ENCODE data around the gene LRPPRC.
A peak's percentile ranks its signal among the peaks of the same experiment; 100 is the strongest.

The LRPPRC gene

GRCh38 chr2:43977677-43978375 is 18.0 kb downstream of the LRPPRC start:
- no peak for ATAC-seq

DNA sequence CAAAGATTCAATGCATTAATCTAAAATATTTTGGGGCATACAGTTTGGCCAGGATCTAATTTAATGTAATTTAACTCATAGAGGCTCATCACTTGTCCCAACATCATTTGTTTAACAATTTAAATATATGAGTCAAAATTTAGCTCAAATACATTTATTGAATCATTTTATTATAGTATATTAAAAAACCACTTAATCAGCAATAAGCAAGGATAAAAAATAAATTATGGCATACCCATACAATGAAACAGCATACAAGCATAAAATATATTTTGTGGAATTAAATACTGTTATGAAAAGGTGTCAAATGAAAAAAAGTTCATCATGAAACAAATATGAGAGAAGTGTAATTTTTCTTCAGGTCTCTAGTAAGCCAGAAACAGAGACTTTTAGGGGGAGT is 34.9 kb downstream of the LRPPRC start:
- ATAC-seq, result no peak

GRCh38 chr2:43958397-43959275 is 37.2 kb downstream of the LRPPRC start:
- no peak for ATAC-seq

DNA sequence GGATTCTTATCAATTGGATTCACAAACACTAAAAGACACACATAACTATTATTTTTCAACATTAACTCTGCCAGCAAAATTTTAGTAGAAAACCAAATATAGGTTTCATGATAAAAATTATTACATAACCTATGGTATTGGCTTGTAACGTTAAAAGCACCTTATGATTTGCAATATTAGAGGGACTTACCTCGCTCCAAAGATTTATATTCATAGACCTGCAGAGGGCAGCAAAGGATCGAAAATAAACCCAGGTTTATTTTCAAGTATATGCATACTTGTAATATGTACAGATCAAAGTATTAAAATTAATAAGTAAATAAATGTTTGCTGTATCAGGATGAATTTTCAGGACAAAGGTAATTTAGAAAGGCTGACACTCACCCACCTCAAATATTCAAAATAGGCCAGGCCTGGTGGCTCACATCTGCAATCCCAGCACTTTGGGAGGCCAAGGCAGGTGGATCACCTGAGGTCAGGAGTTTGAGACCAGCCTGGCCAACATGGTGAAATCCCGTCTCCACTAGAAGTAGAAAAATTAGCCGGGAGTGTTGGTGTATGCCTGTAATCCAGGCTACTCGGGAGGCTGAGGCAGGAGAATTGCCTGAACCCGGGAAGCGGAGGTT is 45.3 kb downstream of the LRPPRC start:
- ATAC-seq, result no peak

- ATAC-seq, result no peak
Measured at GRCh38 chr2:43948370-43948769, 47.4 kb downstream of the LRPPRC start.

DNA sequence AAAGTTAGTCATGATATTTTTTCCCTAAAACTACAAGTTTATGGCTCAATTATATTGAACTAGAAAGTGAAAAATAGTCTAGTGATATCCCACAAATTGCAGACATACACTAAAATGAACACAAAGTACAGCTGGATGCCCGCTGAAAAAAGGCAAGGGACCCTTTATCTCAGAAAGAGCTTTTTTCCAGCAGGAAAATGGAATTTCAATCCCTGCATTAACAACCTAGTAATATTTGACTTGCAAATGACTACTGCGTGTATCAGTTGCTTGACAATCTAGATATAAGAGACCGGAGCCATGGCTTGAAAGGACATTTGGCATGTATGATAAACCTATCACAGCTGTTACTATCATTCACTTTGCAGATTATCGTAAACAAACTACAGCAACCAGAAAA is 49.1 kb downstream of the LRPPRC start:
- ATAC-seq, result no peak

DNA sequence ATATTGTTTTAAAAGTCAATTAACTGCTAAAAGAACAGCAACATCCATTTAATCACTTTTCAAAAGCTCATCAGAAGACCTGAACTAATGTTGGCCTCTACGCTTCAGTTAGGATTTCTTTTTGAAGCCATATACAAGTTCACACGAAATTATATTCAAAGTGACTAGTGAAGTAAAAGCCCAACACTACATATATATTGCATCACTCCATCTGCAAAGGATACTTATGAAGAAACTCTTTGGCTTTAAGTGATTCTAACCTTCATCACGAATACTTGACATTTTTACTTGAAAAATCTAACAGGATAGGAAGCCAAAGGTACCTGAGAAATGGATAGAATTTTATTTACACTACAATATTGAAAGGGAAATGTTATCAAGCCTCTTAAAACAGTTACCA is 50.4 kb downstream of the LRPPRC start:
- no peak for ATAC-seq

DNA sequence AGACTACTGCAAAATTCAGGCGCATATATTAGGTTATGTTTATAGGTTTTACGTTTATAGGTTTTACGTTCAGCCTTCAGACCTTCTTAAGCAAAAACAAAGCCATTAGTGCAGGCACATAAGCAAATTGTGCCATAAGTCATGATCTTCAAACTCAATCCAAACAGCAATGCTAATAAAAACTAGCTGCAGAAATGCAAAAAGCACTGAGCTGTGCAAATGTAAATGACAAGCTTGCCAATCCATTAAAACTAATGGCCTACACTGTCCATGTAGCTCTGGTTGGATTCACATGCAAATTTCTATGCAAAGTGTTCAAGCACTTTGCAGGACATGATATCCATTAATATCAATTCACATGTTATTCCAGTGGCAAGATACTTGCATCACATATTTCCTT is 50.9 kb downstream of the LRPPRC start:
- ATAC-seq, result no peak

DNA sequence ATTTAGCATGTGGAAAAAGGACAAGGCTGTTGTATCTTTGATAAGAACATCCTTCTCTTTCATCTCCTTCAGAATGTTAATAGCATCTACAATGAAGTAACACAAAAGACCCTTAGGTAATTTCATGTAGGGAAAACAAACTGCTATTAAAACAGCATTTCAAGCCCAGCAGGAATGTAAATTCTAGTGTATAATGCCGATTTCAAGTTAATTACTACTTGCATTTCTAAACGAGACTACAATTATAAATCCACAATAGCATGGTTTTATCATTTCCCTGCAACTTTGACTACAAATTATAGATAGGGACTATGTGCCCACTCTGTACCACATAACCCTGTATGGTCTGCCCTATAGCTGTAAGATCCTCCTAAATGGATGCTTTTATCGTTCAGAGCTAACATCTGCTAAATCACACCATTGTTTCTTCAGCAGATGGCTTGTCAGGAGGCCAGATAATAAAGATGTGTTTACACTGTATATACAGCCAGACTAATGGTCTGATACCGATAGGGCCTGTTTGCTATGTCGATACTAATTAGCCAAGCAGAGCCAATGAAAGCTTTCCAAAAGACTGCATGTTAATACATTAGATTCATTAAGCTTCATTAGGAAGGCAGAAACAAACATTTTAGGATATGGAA is 51.9 kb downstream of the LRPPRC start:
- no peak for ATAC-seq

DNA sequence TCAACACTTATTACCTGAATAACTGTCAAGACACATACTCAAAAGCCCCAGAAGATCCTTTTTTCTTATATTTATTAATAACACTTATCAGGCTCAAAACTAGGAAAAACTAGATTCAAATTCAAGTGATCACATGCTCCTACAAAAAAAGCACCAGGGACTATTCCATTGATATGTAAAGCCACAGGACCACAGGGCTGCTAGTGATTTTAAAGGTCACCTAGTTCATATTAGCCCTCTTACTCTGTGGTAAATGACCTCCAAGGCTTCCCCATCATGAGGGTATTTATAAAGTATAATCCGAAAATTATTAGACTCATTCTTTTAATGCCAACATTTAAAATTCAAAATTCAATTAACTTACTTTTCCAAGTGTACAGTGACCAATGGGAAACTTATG is 52.5 kb downstream of the LRPPRC start:
- ATAC-seq, result no peak

GRCh38 chr2:43942881-43943280 is 52.9 kb downstream of the LRPPRC start:
- ATAC-seq, result no peak

DNA sequence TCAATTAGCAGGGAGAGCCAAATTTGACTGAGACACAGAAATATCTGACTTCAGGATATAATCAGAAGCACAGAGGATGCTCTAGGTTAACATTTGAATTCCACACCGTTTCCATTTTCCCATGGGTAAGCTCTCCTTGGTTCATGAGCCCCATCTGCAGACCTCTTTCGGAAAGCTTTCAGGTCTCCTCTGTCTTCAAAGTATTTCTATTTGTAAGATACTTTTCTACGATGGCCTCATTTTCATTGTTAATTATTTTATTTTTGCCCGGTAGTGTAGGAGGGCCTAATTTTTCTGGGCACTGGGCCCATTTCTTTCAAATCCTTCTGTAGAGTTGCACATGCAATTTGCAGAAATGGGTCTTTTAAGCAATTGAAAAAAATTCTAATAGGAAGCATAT is 53.8 kb downstream of the LRPPRC start:
- ATAC-seq, result no peak

- no peak for ATAC-seq
Measured at GRCh38 chr2:43941359-43941758, 54.4 kb downstream of the LRPPRC start.

- ATAC-seq, result no peak
Measured at GRCh38 chr2:43939695-43940256, 56.0 kb downstream of the LRPPRC start.

GRCh38 chr2:43937269-43937820 is 58.4 kb downstream of the LRPPRC start:
- no peak for ATAC-seq

GRCh38 chr2:43934567-43934966 is 61.2 kb downstream of the LRPPRC start:
- ATAC-seq, result peak; percentile 84 to 92

DNA sequence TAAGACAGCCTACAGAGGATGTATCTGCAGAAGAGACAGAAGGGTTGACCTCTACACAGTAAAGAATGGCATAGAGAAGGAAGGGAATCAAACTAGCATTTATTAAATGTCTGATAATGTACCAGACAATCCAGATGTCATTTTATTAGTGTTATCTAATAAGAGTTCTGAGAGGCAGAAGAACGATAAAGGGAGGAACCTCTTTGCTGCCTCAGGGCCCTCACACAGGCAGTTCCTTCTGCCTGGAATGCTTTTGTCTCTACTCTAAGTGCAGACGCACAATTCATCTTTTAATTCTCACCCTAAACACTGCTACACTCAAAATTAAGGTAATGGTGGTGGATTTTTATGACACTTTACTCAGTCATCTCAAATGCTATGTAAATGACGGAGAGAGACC is 64.5 kb downstream of the LRPPRC start:
- ATAC-seq, result no peak

GRCh38 chr2:43927442-43927841 is 68.3 kb downstream of the LRPPRC start:
- ATAC-seq, result peak; percentile 38 to 69

GRCh38 chr2:43925431-43925830 is 70.4 kb downstream of the LRPPRC start:
- ATAC-seq, result no peak

- ATAC-seq, result no peak
Measured at GRCh38 chr2:43924463-43924862, 71.3 kb downstream of the LRPPRC start.

- ATAC-seq, result peak in 1 of 2 donors; percentile 36
Measured at GRCh38 chr2:43911136-43911790, 84.5 kb downstream of the LRPPRC start.
